Sigmoid colon (tissue), 3 donors: ENCODE data around the gene LDB2.

Experiments
- CTCF ChIP-seq, 4 experiments: fragments of 450-650 bp in 3 of 4; fragments of 200-600 bp in 1 of 4; IDR thresholded peaks; one replicate each; pipeline ENCODE4 v1.5.1; 2016 to 2019; ENCODE audit warnings: antibody characterized with exemption in 4 of 4, mild to moderate bottlenecking in 3 of 4, moderate library complexity in 2 of 4
- POLR2A ChIP-seq, 2 donors: fragments of 450-650 bp; IDR thresholded peaks; one replicate each; pipeline ENCODE4 v1.6.1; 2016; ENCODE audit warnings: antibody characterized with exemption in 2 of 2, mild to moderate bottlenecking in 2 of 2, moderate library complexity in 2 of 2

- TF ChIP-seq CTCF (IDR thresholded peaks at IDR 0.05) (no peak), POLR2A (IDR thresholded peaks at IDR 0.05) (no peak)
These were observed 170.3 kb downstream of the LDB2 start for GRCh38 chr4:16728111-16728510.
